Measurements from ENCODE around the gene YARS1. TPM values are rescaled to one million over a fixed set of nuclear protein-coding genes. Genes with fewer than 3 reads are reported as not detected.

The YARS1 gene
- 32.0 to 97.4 TPM (median 68.4 TPM) in 3 replicates for polyA plus RNA-seq
- polyA plus RNA-seq (2011; ENCODE audit: low read depth) = 241 TPM
- polyA plus RNA-seq (2011; cell fraction: cytosol; rRNA removed) = 54.2 and 93.1 TPM in 2 replicates
- 103 and 117 TPM in 2 replicates for polyA plus RNA-seq (2011; cell fraction: nucleus; rRNA removed)
- 86.9 and 135 TPM in 2 replicates for polyA plus RNA-seq (2012; ENCODE audit: low replicate concordance)
- 39.1 to 147 TPM (median 82.5 TPM) in 3 replicates for polyA minus RNA-seq
- 38.0 TPM for polyA minus RNA-seq (2011; cell fraction: cytosol; rRNA and poly(A)+ RNA removed)
- polyA minus RNA-seq (2011; cell fraction: nucleus; rRNA and poly(A)+ RNA removed) = 38.4 and 63.9 TPM in 2 replicates

DNA sequence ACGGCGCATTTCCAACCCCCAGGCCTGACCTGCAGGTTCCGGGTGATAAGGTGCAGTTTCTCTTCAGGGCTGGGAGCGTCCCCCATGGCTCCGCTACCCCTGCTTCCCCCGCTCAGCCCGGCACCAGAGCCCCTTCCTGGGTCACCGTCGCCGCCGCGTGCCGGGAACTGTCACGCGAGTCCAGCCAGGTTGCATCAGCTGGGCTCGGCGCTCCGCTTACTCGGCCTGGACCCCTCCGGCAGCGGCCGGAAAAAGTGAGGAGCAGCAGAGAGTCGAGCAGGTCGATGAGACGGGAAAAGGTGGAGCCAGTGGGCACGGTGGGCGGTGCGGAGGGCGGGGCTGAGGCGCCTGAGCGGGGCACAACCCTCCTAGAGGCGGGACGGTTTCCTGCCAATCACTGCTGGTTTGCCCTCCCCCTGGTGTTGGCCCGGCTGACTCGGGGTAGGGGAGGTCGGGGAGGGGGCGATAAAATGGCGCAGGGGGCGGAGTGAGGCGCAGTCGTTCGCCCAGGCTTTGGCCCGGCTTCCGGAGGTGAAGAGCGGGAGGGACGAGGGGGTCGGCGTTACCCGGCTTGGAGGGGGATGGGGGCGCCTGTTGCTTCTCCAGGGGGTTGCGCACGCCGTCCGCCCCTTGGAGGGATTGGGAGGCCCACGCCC lies at the start of gene YARS1, which contains the start of gene S100PBP:
YARS1 (minus strand) TSS at position 200 of the 656 bp plus-strand sequence; CDS start at position 86, 114 bp downstream.
S100PBP (plus strand) TSS at position 495 of the 656 bp plus-strand sequence. CDS start 8,447 bp downstream, outside the sequence.
- peaks cover 0 to 13% of the 10 kb centered on the region in 2 experiments for H3K36me3 ChIP-seq (ENCODE audit: control insufficient read depth in 2 of 2, extremely low read depth in 1 of 2, insufficient read depth in 2 of 2, low read length in 2 of 2)
- peaks cover 27% of the 10 kb centered on the region for H3K4me1 ChIP-seq (ENCODE audit: control insufficient read depth, extremely low read depth, insufficient read depth, low read length)
- peaks cover 87% of the 10 kb centered on the region for H3K79me2 ChIP-seq (ENCODE audit: control insufficient read depth, insufficient read depth, low read length)
- H3K9me3 ChIP-seq (ENCODE audit: control insufficient read depth, low read depth, low read length) = no peaks in the 10 kb centered on the region
- dilution Hi-C loops (cut with MboI; ENCODE audit: extremely low pct_ligation_motif_present, low sequenced_read_pairs) = no loop called here
- peak within 1 kb of the TSS; percentile 88 for H2AFZ ChIP-seq (ENCODE audit: control insufficient read depth, low read length)
- peak within 1 kb of the TSS; percentile 99 for H3K9ac ChIP-seq (ENCODE audit: control insufficient read depth, extremely low read depth, insufficient read depth, low read length)
- peak within 1 kb of the TSS; percentile 99 for H3K27ac ChIP-seq (ENCODE audit: control insufficient read depth, insufficient read depth, low read length)
- peak within 1 kb of the TSS; percentile 81 to 93 (median 89) for H3K4me3 ChIP-seq (ENCODE audit: control insufficient read depth in 2 of 3, extremely low read depth in 1 of 3, insufficient read depth in 2 of 3, low read depth in 1 of 3, low read length in 3 of 3)
- FAIRE-seq = peak; percentile 86
- TF ChIP-seq CTCF (optimal IDR thresholded peaks at IDR 0.05 in 1 of 3, IDR thresholded peaks at IDR 0.05 in 1 of 3, conservative IDR thresholded peaks at IDR 0.05 in 1 of 3; ENCODE audit: extremely low read depth in 1 of 3, insufficient read depth in 2 of 3, low read length in 3 of 3) = no peak
- TF ChIP-seq EZH2 (IDR thresholded peaks at IDR 0.05; ENCODE audit: low read length) = no peak
- DNase-seq (ENCODE audit: low read depth, low spot score) = peak; percentile 81
- peaks cover 7% of the 10 kb centered on the region for H3K9me1 ChIP-seq (ENCODE audit: control insufficient read depth, extremely low read depth, insufficient read depth, low read length)
- no peaks in the 10 kb centered on the region for H3K27me3 ChIP-seq (ENCODE audit: control insufficient read depth, extremely low read depth, insufficient read depth, low read length)
- H4K20me1 ChIP-seq (ENCODE audit: control insufficient read depth, extremely low read depth, insufficient read depth, low read length) = peaks cover 10% of the 10 kb centered on the region
- H3K4me2 ChIP-seq (ENCODE audit: control insufficient read depth, extremely low read depth, insufficient read depth, low read depth, low read length) = peak within 1 kb of the TSS; percentile 97

- no peak for DNase-seq (ENCODE audit: low read depth, low spot score)
- Histone ChIP-seq H3K9ac (ENCODE audit: control insufficient read depth, extremely low read depth, insufficient read depth, low read length) (no peak overlapping the region), H3K27me3 (ENCODE audit: control insufficient read depth, extremely low read depth, insufficient read depth, low read length) (peaks cover 9% of the 10 kb centered on the region), H3K27ac (ENCODE audit: control insufficient read depth, insufficient read depth, low read length) (no peak overlapping the region), H3K79me2 (ENCODE audit: control insufficient read depth, insufficient read depth, low read length) (no peaks in the 10 kb centered on the region), H4K20me1 (ENCODE audit: control insufficient read depth, extremely low read depth, insufficient read depth, low read length) (no peaks in the 10 kb centered on the region), H3K4me3 (ENCODE audit: control insufficient read depth in 2 of 3, extremely low read depth in 1 of 3, insufficient read depth in 2 of 3, low read depth in 1 of 3, low read length in 3 of 3) (no peak overlapping the region), H3K9me3 (ENCODE audit: control insufficient read depth, low read depth, low read length) (no peaks in the 10 kb centered on the region), H3K9me1 (ENCODE audit: control insufficient read depth, extremely low read depth, insufficient read depth, low read length) (no peaks in the 10 kb centered on the region), H2AFZ (ENCODE audit: control insufficient read depth, low read length) (no peak overlapping the region), H3K4me2 (ENCODE audit: control insufficient read depth, extremely low read depth, insufficient read depth, low read depth, low read length) (no peak overlapping the region), H3K4me1 (ENCODE audit: control insufficient read depth, extremely low read depth, insufficient read depth, low read length) (peaks cover 5% of the 10 kb centered on the region), H3K36me3 (ENCODE audit: control insufficient read depth in 2 of 2, extremely low read depth in 1 of 2, insufficient read depth in 2 of 2, low read length in 2 of 2) (peaks cover 0 to 2% of the 10 kb centered on the region in 2 experiments)
- TF ChIP-seq CTCF (optimal IDR thresholded peaks at IDR 0.05 in 1 of 3, IDR thresholded peaks at IDR 0.05 in 1 of 3, conservative IDR thresholded peaks at IDR 0.05 in 1 of 3; ENCODE audit: extremely low read depth in 1 of 3, insufficient read depth in 2 of 3, low read length in 3 of 3) (no peak), EZH2 (IDR thresholded peaks at IDR 0.05; ENCODE audit: low read length) (no peak)
- dilution Hi-C loops (cut with MboI; ENCODE audit: extremely low pct_ligation_motif_present, low sequenced_read_pairs) = no loop called here
- no peak for FAIRE-seq
Observed at GRCh38 chr1:32865639-32866405, 48.7 kb upstream of the YARS1 start.
